KMS-11 (cell line): ENCODE results near the gene CAPZB.
"Not testable (repeated sequence)": the region's sequence is repeated elsewhere in the genome, so short reads cannot be mapped to it uniquely, and the experiment has no call there.

Source experiments
- H2AFZ ChIP-seq: fragments of 200-600 bp; sonication (generic); 2 replicates; pipeline ENCODE4 v1.6.1; 2016; ENCODE audit warnings: antibody characterized with exemption, mixed run types, low read depth
- H3K27ac ChIP-seq: fragments of 200-600 bp; sonication (generic); 2 replicates; pipeline ENCODE4 v1.6.1; 2016; ENCODE audit warnings: mild to moderate bottlenecking, mixed run types
- H3K27me3 ChIP-seq: fragments of 200-600 bp; sonication (generic); 2 replicates; pipeline ENCODE4 v1.6.1; 2017; ENCODE audit warnings: mild to moderate bottlenecking, low read depth, mixed run types, moderate library complexity; ENCODE audit not compliant: insufficient read depth
- H3K36me3 ChIP-seq: fragments of 200-600 bp; sonication (generic); 2 replicates; pipeline ENCODE4 v1.6.1; 2017; ENCODE audit warnings: mild to moderate bottlenecking, mixed run types; ENCODE audit not compliant: insufficient read depth
- H3K4me1 ChIP-seq: fragments of 200-600 bp; sonication (generic); 2 replicates; pipeline ENCODE4 v1.6.1; 2016; ENCODE audit warnings: mild to moderate bottlenecking, low read depth, mixed run types; ENCODE audit not compliant: poor library complexity, severe bottlenecking
- H3K4me2 ChIP-seq: fragments of 200-600 bp; sonication (generic); 2 replicates; pipeline ENCODE4 v1.7.0; 2016; ENCODE audit warnings: mild to moderate bottlenecking, mixed run types
- H3K4me3 ChIP-seq: fragments of 200-600 bp; sonication (generic); IDR thresholded peaks from 2 replicates; pipeline ENCODE4 v1.6.1; 2017; ENCODE audit warnings: low read depth, low read length, mixed read lengths; ENCODE audit not compliant: insufficient read depth
- H3K79me2 ChIP-seq: fragments of 200-600 bp; sonication (generic); 2 replicates; pipeline ENCODE4 v1.6.1; 2016; ENCODE audit warnings: low read depth, mixed run types; ENCODE audit not compliant: insufficient read depth
- H3K9ac ChIP-seq: fragments of 200-600 bp; sonication (generic); 2 replicates; pipeline ENCODE4 v1.6.1; 2016; ENCODE audit warnings: mild to moderate bottlenecking, mixed run types
- H4K20me1 ChIP-seq: fragments of 200-600 bp; sonication (generic); 2 replicates; pipeline ENCODE4 v1.6.1; 2016; ENCODE audit warnings: mild to moderate bottlenecking, mixed run types; ENCODE audit not compliant: insufficient read depth
- TF ChIP-seq, protein P1 (sequence below): fragments of 200-600 bp; sonication (generic); conservative IDR thresholded peaks from 2 replicates; pipeline ENCODE4 v1.6.1; 2017; ENCODE audit warnings: low read depth, mild to moderate bottlenecking, antibody characterized with exemption, low read length, moderate library complexity, mixed read lengths

The CAPZB gene

DNA sequence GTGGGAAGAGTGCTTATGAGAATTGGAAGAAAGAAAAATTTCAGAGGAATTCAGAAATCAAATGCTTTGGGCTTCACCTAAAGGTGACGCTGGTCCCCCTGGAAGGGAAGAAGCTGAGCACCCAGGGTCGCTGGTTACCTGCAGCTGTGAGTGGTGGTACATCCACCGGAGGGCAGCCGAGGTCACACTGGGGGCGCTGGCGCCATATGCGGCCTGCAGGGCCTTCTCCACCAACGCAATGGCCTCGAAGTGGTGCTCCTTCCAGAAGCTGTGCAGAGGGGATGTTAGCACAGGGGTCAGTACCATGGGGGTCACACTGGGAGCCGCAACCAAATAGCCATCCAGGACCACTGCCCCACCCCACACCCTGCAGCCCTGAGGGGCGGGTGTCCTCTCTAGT lies 179.5 kb downstream of the CAPZB start:
- Histone ChIP-seq H3K36me3 (no peaks in the 10 kb centered on the region), H3K4me2 (no peak overlapping the region)

DNA sequence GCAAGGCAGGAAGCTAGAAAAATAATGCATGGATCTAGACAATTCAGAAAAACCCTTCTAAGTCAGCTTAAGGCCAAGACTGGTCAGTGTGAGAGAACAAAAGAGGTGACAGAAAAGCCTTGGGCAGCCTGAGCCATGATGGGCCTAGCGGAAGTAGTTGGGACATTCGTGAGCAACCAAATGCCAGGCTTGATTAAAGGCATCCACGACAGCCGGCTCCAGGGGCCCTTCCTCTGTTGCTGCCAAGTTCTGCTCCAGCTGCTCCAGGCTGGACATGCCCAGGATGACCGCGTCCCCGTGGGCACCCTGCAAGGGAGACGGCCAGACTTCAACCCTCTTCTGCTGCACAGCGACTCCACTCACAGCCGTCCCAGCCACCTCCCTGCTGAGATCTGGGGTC lies 181.3 kb downstream of the CAPZB start:
- H3K4me3 ChIP-seq, H4K20me1 ChIP-seq, H3K4me1 ChIP-seq, H2AFZ ChIP-seq, H3K79me2 ChIP-seq, H3K36me3 ChIP-seq, H3K27me3 ChIP-seq, H3K4me2 ChIP-seq, H3K27ac ChIP-seq, H3K9ac ChIP-seq: not testable (repeated sequence)

More for the DNA sequence above, 179.5 kb downstream of the CAPZB start:
- H3K4me3 ChIP-seq = no peak overlapping the region
- H3K4me1 ChIP-seq = peaks cover 4% of the 10 kb centered on the region
- TF ChIP-seq, protein P1, sequence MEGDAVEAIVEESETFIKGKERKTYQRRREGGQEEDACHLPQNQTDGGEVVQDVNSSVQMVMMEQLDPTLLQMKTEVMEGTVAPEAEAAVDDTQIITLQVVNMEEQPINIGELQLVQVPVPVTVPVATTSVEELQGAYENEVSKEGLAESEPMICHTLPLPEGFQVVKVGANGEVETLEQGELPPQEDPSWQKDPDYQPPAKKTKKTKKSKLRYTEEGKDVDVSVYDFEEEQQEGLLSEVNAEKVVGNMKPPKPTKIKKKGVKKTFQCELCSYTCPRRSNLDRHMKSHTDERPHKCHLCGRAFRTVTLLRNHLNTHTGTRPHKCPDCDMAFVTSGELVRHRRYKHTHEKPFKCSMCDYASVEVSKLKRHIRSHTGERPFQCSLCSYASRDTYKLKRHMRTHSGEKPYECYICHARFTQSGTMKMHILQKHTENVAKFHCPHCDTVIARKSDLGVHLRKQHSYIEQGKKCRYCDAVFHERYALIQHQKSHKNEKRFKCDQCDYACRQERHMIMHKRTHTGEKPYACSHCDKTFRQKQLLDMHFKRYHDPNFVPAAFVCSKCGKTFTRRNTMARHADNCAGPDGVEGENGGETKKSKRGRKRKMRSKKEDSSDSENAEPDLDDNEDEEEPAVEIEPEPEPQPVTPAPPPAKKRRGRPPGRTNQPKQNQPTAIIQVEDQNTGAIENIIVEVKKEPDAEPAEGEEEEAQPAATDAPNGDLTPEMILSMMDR = no peak
- no peaks in the 10 kb centered on the region for H4K20me1 ChIP-seq
- no peak overlapping the region for H3K27ac ChIP-seq
- no peak overlapping the region for H3K9ac ChIP-seq
- H2AFZ ChIP-seq = no peak overlapping the region
- no peaks in the 10 kb centered on the region for H3K27me3 ChIP-seq
- H3K79me2 ChIP-seq = no peaks in the 10 kb centered on the region

DNA sequence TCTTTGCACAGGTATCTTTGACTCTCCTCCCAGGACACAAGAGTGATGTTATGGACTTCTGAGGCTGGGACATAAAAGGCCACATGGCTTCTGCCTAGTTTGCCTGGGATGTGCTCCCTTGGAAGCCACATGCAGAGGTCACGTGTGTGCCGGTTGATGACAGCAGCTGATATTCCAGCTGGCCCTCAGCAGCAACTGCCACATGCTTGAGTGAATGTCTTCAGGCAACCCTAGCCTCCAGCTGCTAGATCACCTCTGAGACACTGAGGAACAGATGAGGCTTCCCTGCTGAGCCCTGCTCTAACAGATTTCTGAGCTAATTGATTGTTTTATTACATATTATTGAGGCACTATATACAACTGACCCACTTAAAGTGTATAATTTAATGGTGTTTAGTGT lies 185.1 kb downstream of the CAPZB start:
- H3K36me3 ChIP-seq = no peaks in the 10 kb centered on the region
- H3K4me2 ChIP-seq = no peak overlapping the region
- H3K4me1 ChIP-seq = no peaks in the 10 kb centered on the region
- TF ChIP-seq, protein P1 = no peak
- no peak overlapping the region for H3K27ac ChIP-seq
- no peaks in the 10 kb centered on the region for H4K20me1 ChIP-seq
- H2AFZ ChIP-seq = no peak overlapping the region
- no peak overlapping the region for H3K4me3 ChIP-seq
- H3K79me2 ChIP-seq = no peaks in the 10 kb centered on the region
- H3K27me3 ChIP-seq = no peaks in the 10 kb centered on the region
- no peak overlapping the region for H3K9ac ChIP-seq

DNA sequence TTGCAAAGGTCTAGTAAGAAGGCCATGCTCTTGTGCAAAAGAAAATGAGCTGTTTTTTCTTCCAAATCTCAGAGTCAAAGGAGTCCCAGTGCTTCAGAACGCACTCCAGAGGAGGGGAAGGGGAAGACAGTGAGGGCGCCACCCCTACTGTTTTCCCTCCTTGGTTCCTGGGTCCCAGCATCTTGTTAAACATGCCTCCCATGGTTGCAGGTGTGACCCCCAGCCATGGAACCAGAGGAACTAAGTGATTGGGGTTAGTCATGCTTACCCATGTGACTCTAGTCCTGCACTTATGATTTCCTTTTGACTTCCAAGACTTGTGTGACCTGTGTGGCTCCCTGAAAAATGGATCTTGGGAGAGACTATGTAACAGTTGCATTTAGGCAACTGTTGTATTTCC lies 190.7 kb downstream of the CAPZB start:
- no peaks in the 10 kb centered on the region for H3K4me1 ChIP-seq
- no peaks in the 10 kb centered on the region for H4K20me1 ChIP-seq
- no peaks in the 10 kb centered on the region for H3K27me3 ChIP-seq
- no peak overlapping the region for H3K4me3 ChIP-seq
- H2AFZ ChIP-seq = no peak overlapping the region
- H3K79me2 ChIP-seq = no peaks in the 10 kb centered on the region
- no peak overlapping the region for H3K4me2 ChIP-seq
- H3K27ac ChIP-seq = no peak overlapping the region
- H3K36me3 ChIP-seq = no peaks in the 10 kb centered on the region
- TF ChIP-seq, protein P1 = no peak
- no peak overlapping the region for H3K9ac ChIP-seq

DNA sequence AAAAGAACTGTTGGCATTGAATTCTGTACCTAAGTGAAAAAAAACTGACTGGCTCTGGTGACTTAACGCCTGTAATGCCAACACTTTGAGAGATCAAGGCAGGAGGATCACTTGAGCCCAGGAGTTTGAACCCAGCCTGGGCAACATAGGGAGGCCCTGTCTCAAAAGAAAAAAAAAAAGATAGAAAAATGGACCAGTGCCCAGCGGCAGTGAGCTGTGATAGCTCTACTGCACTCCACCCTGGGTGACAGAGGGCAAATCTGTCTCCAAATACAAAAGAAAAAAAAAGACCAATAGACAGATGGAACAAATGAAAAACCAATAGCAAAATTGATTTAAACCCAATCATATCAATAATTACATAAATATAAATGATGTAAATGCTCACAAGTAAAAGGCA lies 196.1 kb downstream of the CAPZB start:
- Histone ChIP-seq H3K9ac (no peak overlapping the region), H3K4me2 (no peak overlapping the region), H3K79me2 (no peaks in the 10 kb centered on the region), H3K4me3 (no peak overlapping the region), H3K27ac (no peak overlapping the region), H3K4me1 (no peaks in the 10 kb centered on the region), H2AFZ (no peak overlapping the region), H3K27me3 (no peaks in the 10 kb centered on the region), H4K20me1 (no peaks in the 10 kb centered on the region), H3K36me3 (no peaks in the 10 kb centered on the region)
- TF ChIP-seq, protein P1 = no peak
